Heart left ventricle (tissue), 16 donors: Measurements from ENCODE around the gene TSPAN6. TPM values are rescaled to one million over a fixed set of nuclear protein-coding genes. Genes with fewer than 3 reads are reported as not detected.

Source experiments
- ATAC-seq, 4 donors: fragments of 200-7000 bp; cut with Tn5 transposase; one replicate each; pipeline ENCODE4 v1.9.1; 2020 to 2022; ENCODE audit warnings: moderate library complexity in 4 of 4, mild to moderate bottlenecking in 3 of 4, moderate number of reproducible peaks in 1 of 4
- DNase-seq, 5 donors: peaks; one replicate each; pipeline ENCODE4 v3.0.0-alpha.2; 2020
- H3K27ac ChIP-seq, 12 donors: fragments of 200-600 bp; sonication (generic) in 4 of 12; one replicate each; pipeline versions ENCODE4 v1.5.0 to v1.8.0; 2016 to 2022; ENCODE audit warnings: mild to moderate bottlenecking in 2 of 12
- H3K27me3 ChIP-seq, 9 donors: fragments of 200-600 bp; sonication (generic) in 2 of 9; one replicate each; pipeline versions ENCODE4 v1.5.1 to v1.8.0; 2016 to 2022; ENCODE audit warnings: mild to moderate bottlenecking in 3 of 9
- H3K36me3 ChIP-seq, 9 donors: fragments of 200-600 bp; sonication (generic) in 2 of 9; one replicate each; pipeline versions ENCODE4 v1.5.0 to v1.8.0; 2018 to 2022; ENCODE audit warnings: mild to moderate bottlenecking in 2 of 9
- H3K4me1 ChIP-seq, 12 donors: fragments of 200-600 bp; sonication (generic) in 4 of 12; one replicate each; pipeline versions ENCODE4 v1.5.0 to v1.8.0; 2016 to 2022; ENCODE audit warnings: mild to moderate bottlenecking in 3 of 12
- H3K4me3 ChIP-seq, 12 donors: fragments of 200-600 bp; sonication (generic) in 4 of 12; one replicate each; pipeline versions ENCODE4 v1.5.0 to v1.8.0; 2017 to 2022; ENCODE audit warnings: mild to moderate bottlenecking in 9 of 12, moderate library complexity in 4 of 12
- H3K9me3 ChIP-seq, 12 donors: fragments of 200-600 bp; sonication (generic) in 4 of 12; one replicate each; pipeline versions ENCODE4 v1.5.0 to v1.8.0; 2016 to 2022; ENCODE audit warnings: mild to moderate bottlenecking in 1 of 12
- CTCF ChIP-seq, 12 donors: fragments of 200-600 bp; sonication (generic) in 4 of 12; IDR thresholded peaks; one replicate each; pipeline versions ENCODE4 v1.5.0 to v1.8.0; 2018 to 2022; ENCODE audit warnings: antibody characterized with exemption in 12 of 12, mild to moderate bottlenecking in 5 of 12
- POLR2A ChIP-seq, 2 donors: fragments of 450-650 bp; IDR thresholded peaks; one replicate each; pipeline ENCODE4 v1.6.1; 2017; ENCODE audit warnings: antibody characterized with exemption in 2 of 2, mild to moderate bottlenecking in 2 of 2, moderate library complexity in 2 of 2
- WGBS, 4 donors: extraction: QIAGEN DNeasy Blood & Tissue Kit in 2 of 4; methylation state at CpG; one replicate each; pipeline versions ENCODE4 v1.1.5 to v1.1.7; 2013 to 2018; 5-methylcytosine and 5-hydroxymethylcytosine counted together
- intact Hi-C, 10 donors: fragments of 100-400 bp; cut with DNase I; formaldehyde crosslinking; loops; one replicate each; pipeline versions ENCODE4 v1.11.1 to v1.14.2; 2022
- polyA plus RNA-seq, 2 donors: library from polyadenylated mRNA; stranded (reverse); fragments of 200-250 nt; gene quantifications; one replicate each; pipeline ENCODE4 v1.2.3, GENCODE V29; 2013
- total RNA-seq, 9 donors: library from RNA; depleted of rRNA in 2 of 9; stranded (reverse); fragments of >200 nt in 2 of 9; fragmentation: NEBNext Ultra II Directional in 3 of 9; extraction: Animal tissue kit (Norgen Biotek cat#: 25700) in 3 of 9; gene quantifications; one replicate each; pipeline versions ENCODE4 v1.1.0 to v1.2.4, GENCODE V29; 2016 to 2023
- donor health status: ischemic (EF 13 %, LVEDD 7.1; RV severe dilation, severe dysfunction).
- donor health status: healthy with polysubstance abuse.
- donor health status: DM: no; HTN: yes; CAD: no.
- donor health status: DM: no; HTN: no; CAD: no.
- donor health status: ischemic (EF 25% LVEDD 6.9; RV normal size, moderate dysfunction).
- donor health status: ischemic (EF 25% LVEDD 5.7; RV mildly dilated, moderate dysfunction).
- donor health status: healthy.
- donor health status: DM: yes; HTN: yes; CAD: no.
- donor health status: ischemic (EF 35%, LVEDD 5.7; RV mildly dilated, moderate dysfunction).
- donor health status: nonischemic (EF 11% LVEDD 7.7; RV severe dilation, severe dysfunction).
- donor health status: DM: yes; HTN: yes; CAD: no.
- donor health status: PGD.
- donor health status: ischemic (EF 29% LVEDD 5.4; RV normal size, mild dysfunction).
- donor health status: nonischemic (EF 23%, LVEDD 6.1; RV moderate dilation, normal function).

The TSPAN6 gene
- total and polyA plus RNA-seq, 11 donors: 3.2 to 9.0 (median 5.3) TPM

DNA sequence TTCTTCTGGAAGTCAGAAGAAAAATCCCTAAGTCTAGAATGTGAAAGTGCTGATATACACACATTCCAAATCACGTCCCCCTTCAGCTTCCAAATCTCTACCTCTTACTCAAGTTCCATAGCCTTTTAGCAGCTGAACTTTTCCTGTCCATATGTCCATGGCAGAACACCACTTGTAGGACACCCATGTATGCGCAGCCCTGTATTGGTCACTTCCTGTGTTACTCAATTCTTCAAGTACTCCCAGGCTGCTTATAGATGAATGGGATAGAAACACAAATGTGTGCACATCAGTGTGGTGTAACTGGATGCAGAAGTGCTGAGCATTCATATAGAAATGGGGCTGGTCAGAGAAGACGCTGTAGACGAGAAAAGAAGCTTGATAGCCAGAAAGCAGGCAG is 26.2 kb upstream of the TSPAN6 start:
- 74 to 90% (median 89%) methylated on average over 4 of the region's 4 CpGs for WGBS, 4 donors
- intact Hi-C loops: no loop called here
- Histone ChIP-seq H3K36me3 (peaks cover 0 to 3% (median 0%) of the 10 kb centered on the region in 9 donors), H3K4me3 (no peak overlapping the region), H3K27me3 (peaks cover 0 to 12% (median 0%) of the 10 kb centered on the region in 9 donors), H3K9me3 (no peaks in the 10 kb centered on the region), H3K4me1 (peaks cover 0 to 3% (median 0%) of the 10 kb centered on the region in 12 donors), H3K27ac (no peak overlapping the region)
- ATAC-seq: no peak
- no peak for TF ChIP-seq CTCF (IDR thresholded peaks at IDR 0.05)
- TF ChIP-seq POLR2A (IDR thresholded peaks at IDR 0.05): no peak
- no peak for DNase-seq

- Histone ChIP-seq H3K27ac (no peak overlapping the region), H3K4me3 (no peak overlapping the region), H3K4me1 (peaks cover 0 to 3% (median 0%) of the 10 kb centered on the region in 12 donors), H3K9me3 (no peaks in the 10 kb centered on the region), H3K36me3 (peaks cover 0 to 3% (median 0%) of the 10 kb centered on the region in 9 donors), H3K27me3 (peaks cover 0 to 12% (median 0%) of the 10 kb centered on the region in 9 donors)
- ATAC-seq (no peak), DNase-seq (no peak)
- 81 to 95% (median 91%) methylated on average over 13 of the region's 13 CpGs for WGBS, 4 donors
- TF ChIP-seq POLR2A (IDR thresholded peaks at IDR 0.05): no peak
- no peak for TF ChIP-seq CTCF (IDR thresholded peaks at IDR 0.05)
- intact Hi-C loops: no loop called here
These were observed 25.6 kb upstream of the TSPAN6 start for GRCh38 chrX:100662170-100662569.

DNA sequence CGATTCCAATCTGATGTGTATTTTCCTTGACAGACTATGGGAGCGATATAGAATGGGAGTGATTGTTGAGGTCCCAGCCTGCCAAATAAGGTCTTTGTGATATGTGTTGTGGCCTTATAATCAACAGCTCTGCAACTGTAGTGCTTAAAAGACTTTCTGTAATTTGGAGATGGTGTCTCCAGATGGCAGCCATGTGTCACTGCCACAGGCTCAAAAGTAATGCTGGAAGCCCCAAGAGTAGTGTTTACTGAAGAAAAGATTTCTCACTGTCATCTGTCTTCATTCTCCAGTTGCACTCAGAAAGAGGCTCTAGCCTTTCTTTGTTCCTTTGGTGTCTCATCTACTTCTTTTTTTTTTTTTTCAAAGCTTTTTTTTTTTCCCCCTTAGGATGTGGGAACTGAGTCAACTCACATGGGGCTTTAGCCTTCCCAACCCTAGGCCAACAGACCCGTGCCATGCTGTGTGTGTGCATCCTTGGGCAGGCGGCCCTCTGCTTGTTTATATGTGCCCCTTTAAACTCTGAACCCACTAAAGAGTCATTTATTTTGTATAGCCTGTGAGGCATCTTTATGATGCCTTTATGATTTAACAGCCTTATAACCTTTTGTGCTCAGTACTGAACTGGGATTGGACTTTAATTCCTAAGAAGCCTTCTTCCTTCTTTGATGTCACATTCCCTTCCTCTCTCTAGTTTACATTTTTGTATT is 23.0 kb upstream of the TSPAN6 start:
- no peak for ATAC-seq
- intact Hi-C loops: no loop called here
- Histone ChIP-seq H3K27me3 (peaks cover 0 to 6% (median 0%) of the 10 kb centered on the region in 9 donors), H3K4me3 (no peak overlapping the region), H3K36me3 (peaks cover 0 to 3% (median 0%) of the 10 kb centered on the region in 9 donors), H3K9me3 (no peaks in the 10 kb centered on the region), H3K27ac (peak overlapping the region in 1 of 12 donors; percentile 4), H3K4me1 (peaks cover 0 to 3% (median 0%) of the 10 kb centered on the region in 12 donors)
- DNase-seq: no peak
- WGBS, 4 donors: 60 to 80% (median 76%) methylated on average over 4 of the region's 4 CpGs
- TF ChIP-seq POLR2A (IDR thresholded peaks at IDR 0.05) (no peak), CTCF (IDR thresholded peaks at IDR 0.05) (no peak)

DNA sequence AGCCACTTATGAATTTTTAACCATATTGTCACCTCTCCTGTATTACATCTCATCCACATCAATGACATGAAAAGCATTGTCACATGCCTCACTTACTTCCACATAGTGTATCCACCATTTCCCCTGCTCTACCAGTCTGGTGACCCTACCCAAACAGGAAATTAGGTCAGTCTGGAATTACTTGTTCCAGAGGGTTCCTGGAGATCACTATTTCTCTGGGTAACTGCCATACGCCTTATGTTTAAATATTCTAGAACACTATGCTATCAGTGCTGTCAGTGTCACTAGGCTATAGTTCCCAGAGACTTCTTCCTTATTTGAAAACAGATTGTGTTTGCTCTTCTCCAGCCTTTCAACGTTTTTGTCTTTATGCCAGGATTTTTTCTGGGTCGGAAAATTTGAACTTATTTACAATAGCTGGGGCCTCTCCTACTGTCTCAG is 22.4 kb upstream of the TSPAN6 start:
- 38 to 51% (median 43%) methylated on average over 3 of the region's 3 CpGs for WGBS, 4 donors
- no peak for ATAC-seq
- intact Hi-C loops: no loop called here
- Histone ChIP-seq H3K4me1 (peaks cover 0 to 3% (median 0%) of the 10 kb centered on the region in 12 donors), H3K27me3 (peaks cover 0 to 6% (median 0%) of the 10 kb centered on the region in 9 donors), H3K36me3 (peaks cover 0 to 3% (median 0%) of the 10 kb centered on the region in 9 donors), H3K4me3 (no peak overlapping the region), H3K9me3 (no peaks in the 10 kb centered on the region), H3K27ac (peak overlapping the region in 1 of 12 donors; percentile 4)
- DNase-seq: no peak
- TF ChIP-seq POLR2A (IDR thresholded peaks at IDR 0.05) (no peak), CTCF (IDR thresholded peaks at IDR 0.05) (no peak)
